SU-DHL-6 (cell line): ENCODE data around the gene UQCRQ.

Experiments
- EZH2phosphoT487 ChIP-seq: fragments of 200-600 bp; sonication (generic), shearing (Covaris generic); conservative IDR thresholded peaks from 2 replicates; pipeline ENCODE4 v1.6.1; 2018; ENCODE audit warnings: mild to moderate bottlenecking, antibody characterized with exemption, low read length, moderate library complexity, mixed read lengths
- TF ChIP-seq, protein P1 (sequence below): fragments of 200-600 bp; sonication (generic); IDR thresholded peaks from one replicate; pipeline ENCODE4 v1.5.1; 2017; ENCODE audit warnings: antibody characterized with exemption, mild to moderate bottlenecking, low read length, moderate library complexity; ENCODE audit not compliant: insufficient read depth, poor library complexity, severe bottlenecking

DNA sequence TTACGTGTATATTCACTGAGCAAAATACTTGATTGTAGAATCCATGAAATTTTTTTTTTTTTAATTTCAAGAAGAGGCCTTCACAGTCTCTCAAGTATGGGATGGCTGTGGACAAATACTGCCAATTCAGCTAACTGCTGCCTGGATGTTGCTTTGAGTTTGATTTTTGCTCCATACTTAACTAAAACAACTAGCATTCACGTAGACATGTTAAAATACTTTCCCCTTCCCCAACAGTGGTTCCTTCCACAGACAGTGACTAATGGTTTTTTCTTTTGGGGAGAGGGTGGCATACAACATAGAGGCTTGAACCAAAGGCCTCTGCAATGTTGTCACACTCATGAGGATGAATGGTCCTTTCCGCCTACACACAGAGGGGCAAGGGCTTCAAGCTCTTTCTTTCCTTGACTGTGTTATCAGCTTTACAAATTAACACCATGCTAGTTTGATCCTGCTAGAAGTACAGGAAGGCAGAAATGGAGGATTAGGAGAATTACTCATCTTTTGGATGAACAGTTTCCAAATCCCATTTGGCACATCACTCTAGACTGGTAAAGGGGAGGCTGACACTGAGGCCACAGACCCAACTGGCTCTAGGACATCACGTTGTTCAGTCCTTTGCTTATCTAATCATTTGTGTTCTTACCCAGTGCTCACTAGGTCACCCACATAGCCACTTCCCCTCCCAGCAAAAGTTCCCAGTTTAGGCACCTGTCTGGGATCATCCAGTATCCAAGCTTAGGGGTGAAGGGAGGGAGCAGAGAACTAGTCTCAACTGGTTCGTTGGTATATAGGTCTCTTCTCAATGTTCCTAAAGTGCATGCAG, 5.2 kb downstream of the UQCRQ start:
- TF ChIP-seq, protein P1, sequence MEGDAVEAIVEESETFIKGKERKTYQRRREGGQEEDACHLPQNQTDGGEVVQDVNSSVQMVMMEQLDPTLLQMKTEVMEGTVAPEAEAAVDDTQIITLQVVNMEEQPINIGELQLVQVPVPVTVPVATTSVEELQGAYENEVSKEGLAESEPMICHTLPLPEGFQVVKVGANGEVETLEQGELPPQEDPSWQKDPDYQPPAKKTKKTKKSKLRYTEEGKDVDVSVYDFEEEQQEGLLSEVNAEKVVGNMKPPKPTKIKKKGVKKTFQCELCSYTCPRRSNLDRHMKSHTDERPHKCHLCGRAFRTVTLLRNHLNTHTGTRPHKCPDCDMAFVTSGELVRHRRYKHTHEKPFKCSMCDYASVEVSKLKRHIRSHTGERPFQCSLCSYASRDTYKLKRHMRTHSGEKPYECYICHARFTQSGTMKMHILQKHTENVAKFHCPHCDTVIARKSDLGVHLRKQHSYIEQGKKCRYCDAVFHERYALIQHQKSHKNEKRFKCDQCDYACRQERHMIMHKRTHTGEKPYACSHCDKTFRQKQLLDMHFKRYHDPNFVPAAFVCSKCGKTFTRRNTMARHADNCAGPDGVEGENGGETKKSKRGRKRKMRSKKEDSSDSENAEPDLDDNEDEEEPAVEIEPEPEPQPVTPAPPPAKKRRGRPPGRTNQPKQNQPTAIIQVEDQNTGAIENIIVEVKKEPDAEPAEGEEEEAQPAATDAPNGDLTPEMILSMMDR = no peak
- no peak for TF ChIP-seq EZH2phosphoT487
